Measurements from ENCODE around the gene KCNAB1.
A peak's percentile ranks its signal among the peaks of the same experiment; 100 is the strongest.

The KCNAB1 gene

GRCh38 chr3:156455839-156456238 is 335.5 kb downstream of the KCNAB1 start:
- DNase-seq (ENCODE audit: low spot score) = peak; percentile 13

GRCh38 chr3:156456771-156457224 is 336.4 kb downstream of the KCNAB1 start:
- no peak for DNase-seq (ENCODE audit: low spot score)

GRCh38 chr3:156459434-156459833 is 339.1 kb downstream of the KCNAB1 start:
- DNase-seq (ENCODE audit: low spot score) = no peak

GRCh38 chr3:156460206-156460611 is 339.8 kb downstream of the KCNAB1 start:
- DNase-seq (ENCODE audit: low spot score) = no peak

GRCh38 chr3:156461889-156462288 is 341.5 kb downstream of the KCNAB1 start:
- DNase-seq (ENCODE audit: low spot score) = no peak

- DNase-seq (ENCODE audit: low spot score) = no peak
Observed at GRCh38 chr3:156463123-156463522, 342.7 kb downstream of the KCNAB1 start.

GRCh38 chr3:156465194-156465593 is 344.8 kb downstream of the KCNAB1 start:
- peak; percentile 9 for DNase-seq (ENCODE audit: low spot score)

- DNase-seq (ENCODE audit: low spot score) = no peak
Observed at GRCh38 chr3:156469456-156469855, 349.1 kb downstream of the KCNAB1 start.

GRCh38 chr3:156471431-156471830 is 351.1 kb downstream of the KCNAB1 start:
- no peak for DNase-seq (ENCODE audit: low spot score)

GRCh38 chr3:156472150-156472549 is 351.8 kb downstream of the KCNAB1 start:
- no peak for DNase-seq (ENCODE audit: low spot score)

- no peak for DNase-seq (ENCODE audit: low spot score)
Observed at GRCh38 chr3:156472684-156473083, 352.3 kb downstream of the KCNAB1 start.

- no peak for DNase-seq (ENCODE audit: low spot score)
Observed at GRCh38 chr3:156473341-156473740, 353.0 kb downstream of the KCNAB1 start.

GRCh38 chr3:156474560-156475389 is 354.4 kb downstream of the KCNAB1 start:
- DNase-seq (ENCODE audit: low spot score) = peak; percentile 12

GRCh38 chr3:156477323-156477722 is 356.9 kb downstream of the KCNAB1 start:
- DNase-seq (ENCODE audit: low spot score) = no peak

- no peak for DNase-seq (ENCODE audit: low spot score)
Observed at GRCh38 chr3:156478891-156479290, 358.5 kb downstream of the KCNAB1 start.

- no peak for DNase-seq (ENCODE audit: low spot score)
Observed at GRCh38 chr3:156479604-156480003, 359.2 kb downstream of the KCNAB1 start.

GRCh38 chr3:156480949-156481348 is 360.6 kb downstream of the KCNAB1 start:
- DNase-seq (ENCODE audit: low spot score) = no peak

- DNase-seq (ENCODE audit: low spot score) = no peak
Observed at GRCh38 chr3:156483002-156483401, 362.6 kb downstream of the KCNAB1 start.

- peak; percentile 87 for DNase-seq (ENCODE audit: low spot score)
Observed at GRCh38 chr3:156483426-156483825, 363.0 kb downstream of the KCNAB1 start.

- DNase-seq (ENCODE audit: low spot score) = peak; percentile 65
Observed at GRCh38 chr3:156483961-156484787, 363.8 kb downstream of the KCNAB1 start.

GRCh38 chr3:156488767-156489166 is 368.4 kb downstream of the KCNAB1 start:
- no peak for DNase-seq (ENCODE audit: low spot score)

- peak; percentile 7 for DNase-seq (ENCODE audit: low spot score)
Observed at GRCh38 chr3:156489462-156489911, 369.1 kb downstream of the KCNAB1 start.

- no peak for DNase-seq (ENCODE audit: low spot score)
Observed at GRCh38 chr3:156491192-156491591, 370.8 kb downstream of the KCNAB1 start.
